Skeletal muscle cell (primary cell): ENCODE measurements around the gene NCAPD2.
"Not testable (repeated sequence)": the region's sequence is repeated elsewhere in the genome, so short reads cannot be mapped to it uniquely, and the experiment has no call there.

Source experiments
- DNase-seq: peaks from one replicate; pipeline ENCODE4 v3.0.0-alpha.2; 2010; ENCODE audit warnings: low read depth
- H3K4me3 ChIP-seq: 2 replicates; pipeline ENCODE4 v1.5.1; 2011; ENCODE audit warnings: low read depth, mild to moderate bottlenecking, control low read depth, low read length, moderate library complexity

The NCAPD2 gene

DNA sequence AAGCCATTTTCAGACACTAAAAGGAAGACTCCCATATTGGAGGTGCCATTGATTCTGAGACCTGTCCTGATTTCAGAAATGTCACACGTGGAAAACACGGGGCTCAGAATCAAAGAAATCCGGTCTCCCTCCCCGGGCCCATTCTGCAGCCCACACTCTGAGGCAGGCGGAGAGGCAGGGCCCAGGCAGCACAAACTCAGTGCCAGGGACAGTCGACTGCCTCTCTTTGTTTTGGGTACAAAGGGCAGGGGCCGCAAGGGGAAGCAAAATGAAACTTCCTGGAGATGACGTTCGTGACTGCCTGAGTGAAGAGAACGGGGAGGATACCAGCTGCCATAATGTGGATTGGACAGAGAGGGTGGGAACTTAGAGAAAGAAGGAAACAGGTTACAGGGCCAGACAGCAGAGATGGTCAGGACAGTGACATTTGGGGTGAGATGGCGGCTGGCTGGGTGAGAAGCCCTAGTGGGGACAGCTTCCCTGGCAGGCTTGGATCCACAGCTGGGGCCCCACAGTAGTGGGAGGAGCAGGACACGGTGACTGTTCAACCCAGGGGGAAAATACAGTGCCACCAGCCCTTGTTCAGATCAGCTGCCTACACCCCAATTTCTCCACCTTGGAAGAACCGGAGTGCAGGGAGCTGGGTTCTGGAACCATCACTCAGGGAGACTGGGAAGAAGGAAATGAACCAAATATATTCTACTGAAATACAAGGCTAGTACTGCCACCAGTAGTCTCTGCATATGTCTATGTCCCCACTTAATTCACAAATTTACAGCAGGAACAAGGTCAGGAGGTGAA is 48.5 kb downstream of the NCAPD2 start:
- no peak for DNase-seq
- no peak overlapping the region for H3K4me3 ChIP-seq

DNA sequence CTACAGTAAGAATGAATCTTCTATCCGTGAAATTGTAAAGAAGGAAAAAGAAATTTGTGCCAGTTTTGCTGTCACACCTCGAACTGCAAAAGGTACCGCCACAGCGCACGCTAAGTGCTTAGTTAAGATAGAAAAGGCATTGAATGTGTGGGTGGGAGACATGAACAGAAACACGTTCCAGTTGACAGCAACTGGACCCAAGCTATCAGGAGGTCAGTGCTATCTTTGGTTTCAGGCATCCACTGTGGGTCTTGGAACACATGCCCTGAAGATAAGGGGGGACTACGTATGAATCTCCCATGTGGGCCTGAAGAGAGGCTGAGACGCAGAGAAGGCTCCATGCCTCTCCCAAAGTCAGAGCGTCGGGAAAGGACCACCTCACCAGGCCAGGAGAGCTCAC is 52.1 kb downstream of the NCAPD2 start:
- no peak overlapping the region for H3K4me3 ChIP-seq
- DNase-seq: no peak

DNA sequence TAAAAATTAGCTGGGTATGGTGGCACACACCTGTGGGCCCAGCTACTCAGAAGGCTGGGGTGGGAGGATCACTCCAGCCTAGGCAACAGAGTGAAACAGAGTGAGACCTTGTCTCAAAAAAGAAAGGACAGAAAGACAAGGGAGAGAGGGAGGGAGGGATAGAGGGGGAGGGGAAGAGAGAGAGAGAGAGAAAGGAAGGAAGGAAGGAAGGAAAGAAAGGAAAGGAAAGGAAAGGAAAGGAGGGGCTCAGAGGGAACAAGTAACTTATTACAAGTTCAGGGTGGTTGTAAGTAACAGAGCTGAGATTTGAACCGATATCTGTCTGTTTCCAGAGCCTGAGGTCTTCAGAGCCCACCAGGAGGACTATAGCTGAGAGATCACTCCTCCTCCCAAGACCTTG is 53.7 kb downstream of the NCAPD2 start:
- H3K4me3 ChIP-seq: peak overlapping the region; percentile 36

DNA sequence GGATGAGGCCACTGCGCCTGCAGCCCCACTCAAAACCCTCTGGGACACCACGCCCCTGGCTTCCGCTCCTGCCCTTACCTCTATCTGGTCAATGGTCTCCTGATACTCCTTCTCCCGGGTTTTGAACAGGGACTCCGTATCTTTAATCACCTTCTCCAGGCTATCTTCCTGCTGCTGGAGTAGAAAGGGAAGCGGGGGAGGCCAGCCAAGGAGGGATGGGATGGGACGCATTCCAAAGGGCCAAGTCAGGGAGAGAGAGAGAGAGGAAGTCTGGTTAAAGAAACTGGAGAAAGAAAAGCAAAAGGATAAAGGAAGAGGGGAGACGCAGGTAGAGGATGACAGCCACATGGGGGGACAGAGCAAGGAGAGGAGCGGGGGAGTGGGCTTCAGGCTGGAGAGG is 54.1 kb downstream of the NCAPD2 start:
- DNase-seq: no peak
- H3K4me3 ChIP-seq: peak overlapping the region; percentile 36

More for the DNA sequence above, 53.7 kb downstream of the NCAPD2 start:
- DNase-seq: no peak

DNA sequence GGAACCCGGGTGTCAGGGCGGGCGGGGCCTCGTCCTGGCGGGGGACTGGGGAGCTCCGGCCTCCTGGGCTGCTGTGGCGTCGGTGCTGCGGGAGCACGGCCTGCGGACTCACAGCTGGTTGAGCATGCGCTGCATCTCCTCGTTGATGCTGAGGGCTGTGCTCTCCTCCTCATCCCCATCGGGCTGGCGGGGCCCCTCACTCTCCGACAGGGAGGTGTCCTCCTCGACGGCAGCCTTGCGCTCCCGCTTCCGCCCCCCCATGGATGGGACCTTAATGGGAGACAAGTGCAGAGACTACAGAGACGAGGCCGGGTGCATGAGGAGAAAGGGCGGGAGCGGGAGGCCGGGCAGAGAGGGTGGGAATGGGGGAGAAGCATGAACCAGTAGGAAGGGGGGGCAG is 54.7 kb downstream of the NCAPD2 start:
- peak overlapping the region; percentile 7 for H3K4me3 ChIP-seq
- no peak for DNase-seq

DNA sequence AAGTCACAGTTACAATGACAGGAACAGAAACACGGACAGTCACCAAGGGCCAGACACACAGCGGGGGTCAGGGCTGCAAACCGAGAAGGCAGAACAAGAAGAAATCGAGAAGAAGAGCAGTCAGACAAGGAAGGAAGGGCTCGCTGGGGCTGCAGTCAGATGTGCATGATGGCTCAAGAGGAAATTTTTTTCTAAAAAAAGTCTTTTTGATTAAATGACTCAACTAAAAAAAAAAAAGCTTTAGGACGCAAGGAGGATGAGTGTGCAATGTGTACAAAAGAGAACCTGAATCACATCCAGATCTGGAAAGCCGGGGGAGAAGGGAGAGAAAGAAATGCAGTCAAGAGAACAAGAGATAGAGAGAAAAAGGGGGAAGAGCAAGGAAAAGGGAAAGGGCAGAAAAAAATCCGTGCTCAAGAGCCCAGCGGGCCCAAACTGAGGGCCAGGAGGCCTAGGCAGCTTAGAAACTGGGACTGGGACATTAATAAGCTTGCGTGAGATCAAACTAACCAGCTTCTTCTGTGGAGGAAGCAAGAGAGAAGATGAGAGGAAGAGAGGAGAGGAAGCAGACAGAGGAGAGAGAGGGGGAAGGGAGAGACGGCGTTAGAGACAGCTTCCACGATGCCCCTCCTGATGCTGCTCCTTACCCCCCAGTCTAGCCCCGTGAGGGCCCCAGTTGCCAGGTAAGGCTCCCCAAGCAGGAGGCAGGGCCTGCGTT is 55.2 kb downstream of the NCAPD2 start:
- no peak for DNase-seq
- peak overlapping the region; percentile 7 for H3K4me3 ChIP-seq

DNA sequence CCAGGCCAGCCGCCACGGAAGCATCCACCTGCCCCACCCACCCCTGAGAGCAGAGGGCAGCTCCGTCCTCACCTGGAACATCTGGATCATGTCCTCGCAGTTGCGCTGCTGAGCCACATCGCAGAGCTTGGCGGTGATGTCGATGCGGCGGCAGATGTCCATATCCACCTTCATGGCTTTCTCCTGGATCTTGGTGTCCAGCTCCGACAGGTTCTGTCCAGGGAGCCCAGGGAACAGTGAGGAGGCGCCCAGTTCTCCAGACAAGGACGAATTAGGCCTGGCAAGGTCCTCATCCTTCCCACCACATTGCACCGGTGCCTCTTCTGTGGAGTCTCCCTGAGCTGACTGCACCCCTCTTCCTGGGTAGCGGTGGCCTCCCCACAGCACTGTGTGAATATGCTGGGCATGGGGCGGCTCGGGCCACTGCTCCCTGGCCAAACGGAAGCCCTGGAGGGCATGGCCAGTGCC is 55.8 kb downstream of the NCAPD2 start:
- H3K4me3 ChIP-seq: no peak overlapping the region
- no peak for DNase-seq

DNA sequence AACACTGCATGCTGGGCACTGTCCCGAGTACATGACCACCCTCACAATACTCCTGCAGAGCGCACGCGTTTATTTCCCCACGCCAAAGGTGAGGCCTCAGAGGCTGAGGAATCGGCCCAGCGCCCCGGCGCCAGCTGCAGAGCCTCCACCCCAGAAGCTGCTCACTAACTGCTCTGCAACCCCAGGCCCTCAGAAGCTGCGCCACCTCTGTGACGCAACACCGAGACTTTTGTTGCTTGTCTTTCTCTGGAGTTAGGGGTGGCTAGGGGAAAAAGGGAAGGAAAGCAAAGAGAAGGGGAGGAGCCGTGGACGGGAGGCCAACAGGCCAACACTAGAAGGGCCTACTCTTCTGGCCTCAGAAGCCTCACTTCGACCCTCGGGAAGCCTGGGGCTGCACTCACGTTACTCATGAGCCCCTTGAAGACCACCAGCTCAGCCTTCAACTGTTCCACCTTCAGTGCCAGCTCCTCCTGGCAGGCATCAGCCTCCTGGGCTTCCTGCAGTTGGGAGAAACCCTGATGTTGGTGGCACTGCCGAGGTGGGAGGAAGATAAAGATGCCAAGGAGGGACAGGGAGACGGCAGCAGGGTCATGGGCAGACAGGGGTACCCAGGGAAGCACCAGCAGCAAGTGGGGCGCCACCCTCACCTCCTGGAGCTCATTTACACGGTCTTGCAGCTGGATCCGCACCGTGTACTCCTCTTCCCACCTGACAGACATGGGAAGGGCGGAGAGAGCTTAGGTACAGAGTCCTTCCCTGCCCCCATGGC is 56.6 kb downstream of the NCAPD2 start:
- no peak for DNase-seq
- H3K4me3 ChIP-seq: no peak overlapping the region

DNA sequence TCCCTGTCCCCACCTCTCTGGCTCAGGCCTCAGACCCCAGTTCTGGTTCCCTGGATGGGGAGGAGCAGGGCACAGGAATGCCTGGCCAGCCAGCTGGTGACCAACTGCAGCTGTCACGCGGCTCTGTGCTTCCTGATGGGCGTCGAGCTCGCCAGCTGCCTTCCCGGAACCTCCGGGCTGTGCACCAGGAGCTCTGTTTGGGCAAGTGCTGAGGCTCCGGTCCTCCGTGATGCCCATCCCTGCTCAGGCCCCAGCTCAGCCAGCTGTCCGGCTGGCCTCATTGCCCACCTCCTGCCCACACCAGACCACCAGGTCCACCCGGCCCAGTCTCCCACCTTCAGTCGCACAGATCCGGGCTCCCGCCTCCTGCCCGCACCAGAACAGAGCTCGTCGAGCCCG is 57.2 kb downstream of the NCAPD2 start:
- H3K4me3 ChIP-seq: no peak overlapping the region

DNA sequence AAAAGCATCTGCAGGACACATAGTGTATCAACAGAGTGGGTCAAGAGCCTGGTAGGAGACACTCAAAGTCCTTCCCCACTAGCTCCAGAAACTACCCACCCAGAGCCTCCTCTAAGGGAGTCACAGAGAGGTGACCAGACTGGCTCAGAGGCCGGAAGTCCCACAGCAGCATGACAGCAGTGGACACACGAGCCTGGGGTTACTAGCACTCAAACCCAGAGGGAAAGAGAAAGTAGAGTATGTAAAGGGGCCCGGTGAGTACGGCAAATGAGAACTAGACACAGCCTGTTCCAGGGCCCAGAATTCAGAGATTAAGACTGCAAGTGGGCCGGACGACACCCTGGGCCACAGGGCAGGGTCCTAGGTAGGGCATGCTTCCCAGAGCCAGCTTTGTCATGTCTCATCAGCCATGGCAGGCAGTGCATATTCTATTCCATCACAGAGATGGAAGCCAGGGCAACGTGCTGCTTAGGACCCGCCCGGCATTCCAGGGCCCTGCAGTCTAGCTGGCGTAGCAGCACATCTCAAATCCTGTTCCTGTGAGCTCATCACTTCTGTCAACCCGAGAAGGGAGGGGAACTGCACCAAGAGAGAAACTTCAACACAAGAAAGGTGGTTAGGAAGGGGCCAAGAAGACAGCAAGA is 57.7 kb downstream of the NCAPD2 start:
- no peak for DNase-seq
- peak overlapping the region; percentile 21 for H3K4me3 ChIP-seq

More for the DNA sequence above, 57.2 kb downstream of the NCAPD2 start:
- no peak for DNase-seq

DNA sequence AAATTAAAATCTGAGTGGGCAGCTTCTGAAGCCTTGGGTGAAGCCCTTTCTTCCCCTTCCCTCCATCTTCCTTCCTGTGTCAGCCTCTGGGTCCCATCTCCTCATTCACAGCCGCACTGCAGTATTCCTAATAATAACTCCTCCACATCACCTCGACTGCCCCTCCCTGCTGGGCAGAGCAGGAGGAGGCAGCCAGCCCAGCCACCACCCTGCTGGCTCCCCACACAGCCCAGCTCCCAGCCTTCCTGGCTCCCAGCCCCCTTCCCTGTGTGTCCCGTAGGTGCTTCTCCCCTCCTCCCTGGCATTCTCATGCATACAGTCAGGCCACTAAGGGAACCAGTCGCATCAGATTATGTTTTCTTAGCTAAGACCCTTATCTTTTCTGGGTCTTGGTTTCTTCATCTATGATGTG is 58.2 kb downstream of the NCAPD2 start:
- H3K4me3 ChIP-seq: peak overlapping the region; percentile 21
- DNase-seq: no peak

DNA sequence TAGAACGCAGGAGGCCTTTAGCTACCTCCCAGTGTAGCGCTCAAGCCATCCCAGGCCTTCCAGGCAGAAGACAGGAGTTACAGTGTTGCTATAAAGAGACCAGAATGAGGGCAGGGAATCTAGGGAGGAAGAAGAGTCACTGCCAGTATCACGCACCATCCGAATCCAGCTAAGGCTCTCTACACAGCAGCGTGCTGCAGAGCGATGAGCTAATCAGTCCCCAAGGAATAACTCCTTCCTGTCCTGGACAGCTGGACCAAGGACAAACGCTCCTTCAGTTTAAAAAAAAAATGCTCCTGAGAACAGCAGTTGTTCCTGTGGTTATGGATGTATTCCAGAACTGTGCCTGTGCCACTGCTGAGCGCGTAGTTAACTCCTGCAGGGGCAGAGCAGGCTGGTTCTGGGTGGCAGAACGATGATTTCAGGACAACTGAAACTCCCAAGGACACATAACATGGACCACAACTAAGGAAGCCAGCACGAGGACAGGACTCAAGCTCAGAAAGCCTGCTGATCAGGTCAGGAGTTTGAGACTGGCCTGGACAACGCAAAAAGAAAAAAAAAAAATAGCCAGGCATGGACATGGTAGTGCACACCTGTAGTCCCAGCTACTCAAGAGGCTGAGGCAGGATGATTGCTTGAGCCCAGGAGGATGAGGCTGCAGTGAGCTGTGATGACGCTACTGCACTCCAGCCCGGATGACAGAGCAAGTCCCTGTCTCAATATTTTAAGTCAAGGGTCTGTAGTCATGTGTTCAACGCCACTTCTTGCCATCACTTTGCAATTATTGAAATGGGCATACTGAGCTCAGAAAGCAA is 59.4 kb downstream of the NCAPD2 start:
- peak overlapping the region; percentile 94 for H3K4me3 ChIP-seq
- DNase-seq: peak; percentile 91

DNA sequence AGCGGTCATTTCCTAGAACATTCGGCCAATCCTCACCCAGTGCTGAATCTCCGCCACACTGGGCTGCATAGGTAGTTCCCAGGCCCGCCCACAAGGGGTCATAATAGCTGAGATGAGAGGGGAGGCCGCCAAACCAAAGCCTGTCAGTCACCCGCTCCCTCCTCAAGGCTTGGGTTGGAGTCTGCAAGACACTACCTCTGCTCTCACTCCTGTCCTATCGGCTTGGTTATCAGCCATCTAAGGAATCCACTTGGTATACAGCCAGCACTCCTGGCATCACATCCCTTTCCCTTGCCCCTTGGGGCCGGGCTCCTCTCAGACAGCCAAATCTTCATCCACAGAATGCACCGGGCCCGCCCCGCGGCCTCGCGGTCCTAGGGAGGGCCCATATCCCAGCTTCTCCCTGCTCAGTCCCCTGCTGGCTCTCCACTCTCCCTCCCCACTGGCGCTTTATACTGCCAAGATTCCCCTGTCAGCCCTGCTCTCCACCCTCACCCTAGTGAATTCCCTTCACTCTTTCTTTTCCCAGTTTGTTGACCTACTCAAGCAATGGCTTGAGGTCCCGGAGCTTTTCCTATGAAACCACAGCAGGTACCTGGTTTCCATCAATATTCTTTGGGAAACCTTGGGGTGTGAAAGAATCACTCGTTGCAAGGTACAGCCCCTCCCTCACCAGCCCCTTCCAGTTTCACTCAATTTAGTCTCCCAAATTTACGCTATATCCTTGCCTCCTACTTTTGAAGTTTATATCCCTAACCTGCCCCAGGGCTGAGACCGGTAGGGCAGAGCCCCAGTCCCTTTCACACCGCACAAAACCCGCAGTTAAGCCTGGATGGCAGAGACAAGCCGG is 60.5 kb downstream of the NCAPD2 start:
- DNase-seq: no peak
- peak overlapping the region; percentile 94 for H3K4me3 ChIP-seq

DNA sequence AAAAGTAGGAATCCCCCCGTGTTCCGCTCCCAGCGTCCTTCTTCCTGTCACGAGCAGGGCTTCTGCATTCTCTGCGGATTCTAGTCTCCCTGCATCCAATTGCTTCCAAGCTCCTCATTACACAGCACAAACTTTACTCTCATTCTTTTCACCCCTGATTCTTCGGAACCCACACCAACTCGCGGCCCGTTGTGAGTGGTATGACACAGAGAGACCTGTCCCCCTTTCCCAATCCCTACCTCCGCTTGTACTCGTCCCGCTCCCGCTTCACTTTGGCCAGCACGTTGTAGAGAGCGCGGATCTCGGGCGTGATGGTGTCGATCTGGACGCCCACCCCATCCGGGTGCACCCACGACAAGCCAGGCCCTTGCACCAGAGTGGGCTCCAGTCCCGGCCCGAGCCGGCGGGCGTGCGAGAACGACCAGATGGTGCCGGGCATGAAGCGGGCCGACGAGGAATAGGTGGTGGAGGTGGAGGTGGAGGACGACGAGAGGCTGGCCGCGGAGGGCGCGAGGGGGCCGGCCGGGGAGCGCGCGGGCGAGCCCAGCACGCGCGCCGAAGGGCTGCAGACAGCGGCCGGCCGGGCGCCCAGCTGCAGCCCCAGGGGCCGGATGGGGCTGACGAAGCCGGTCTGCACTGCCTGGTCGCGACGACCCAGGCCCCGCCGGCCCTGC is 61.3 kb downstream of the NCAPD2 start:
- DNase-seq: no peak
- H3K4me3 ChIP-seq: peak overlapping the region; percentile 94

DNA sequence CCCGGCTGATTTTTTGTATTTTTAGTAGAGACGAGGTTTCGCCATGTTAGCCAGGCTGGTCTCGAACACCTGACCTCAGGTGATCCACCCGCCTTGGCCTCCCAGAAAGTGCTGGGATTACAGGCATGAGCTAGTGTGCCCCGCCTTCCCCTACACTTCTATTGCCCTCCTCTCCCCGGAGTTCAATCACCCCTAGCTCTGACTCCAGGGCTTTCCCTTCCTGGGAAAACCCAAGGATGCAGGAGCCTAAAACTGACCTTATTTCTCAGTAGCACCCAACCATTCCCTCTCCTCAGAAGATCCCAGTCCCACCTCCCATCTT is 62.6 kb downstream of the NCAPD2 start:
- not testable (repeated sequence) for DNase-seq, H3K4me3 ChIP-seq

DNA sequence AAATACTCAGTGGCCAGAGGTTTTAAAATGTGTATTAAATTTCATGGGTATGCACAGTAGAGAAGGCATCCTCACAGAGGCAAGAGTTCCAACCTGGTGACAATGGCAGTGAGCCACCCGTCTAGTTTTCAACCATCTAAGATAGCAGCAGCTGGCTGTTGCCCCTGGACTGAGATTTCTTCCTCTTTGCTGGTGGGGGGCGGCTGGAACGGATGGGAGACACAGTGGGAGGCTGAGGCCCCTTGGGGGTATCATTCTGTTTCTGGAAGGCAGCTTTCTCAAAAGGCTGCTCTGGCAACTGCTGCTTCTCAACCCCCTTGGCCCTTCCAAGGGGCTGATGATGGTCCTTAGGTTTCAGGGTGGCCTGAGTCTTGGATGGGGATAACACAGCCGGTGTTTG is 63.0 kb downstream of the NCAPD2 start:
- no peak for DNase-seq

DNA sequence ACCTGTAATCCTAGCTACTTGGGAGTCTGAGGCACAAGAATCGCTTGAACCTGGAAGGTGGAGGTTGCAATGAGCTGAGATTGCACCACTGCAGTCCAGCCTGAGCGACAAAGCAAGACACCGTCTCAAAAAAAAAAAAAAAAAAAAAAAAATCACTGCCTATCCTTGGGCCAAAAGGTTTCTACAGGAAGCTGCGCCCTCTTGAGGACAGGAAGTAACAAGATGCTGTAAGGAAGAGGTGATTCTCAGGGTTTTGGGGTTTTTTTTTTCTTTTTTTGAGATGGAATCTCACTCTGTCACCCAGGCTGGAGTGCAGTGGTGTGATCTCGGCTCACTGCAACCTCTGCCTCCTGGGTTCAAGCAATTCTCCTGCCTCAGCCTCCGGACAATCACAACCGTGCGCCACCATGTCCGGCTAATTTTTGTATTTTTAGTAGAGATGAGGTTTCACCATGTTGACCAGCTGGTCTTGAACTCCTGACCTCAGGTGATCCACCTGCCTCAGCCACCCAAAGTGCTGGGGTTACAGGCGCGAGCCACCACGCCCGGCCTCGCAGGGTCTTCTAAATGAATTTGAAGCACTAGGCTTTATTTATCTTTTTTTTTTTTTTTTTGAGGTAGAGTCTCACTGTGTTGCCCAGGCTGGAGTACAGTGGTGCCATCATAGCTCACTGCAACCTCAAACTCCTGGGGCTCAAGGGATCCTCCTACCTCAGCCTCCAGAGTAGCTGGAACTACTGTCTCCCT is 64.3 kb downstream of the NCAPD2 start:
- H3K4me3 ChIP-seq, DNase-seq: not testable (repeated sequence)

More for the DNA sequence above, 63.0 kb downstream of the NCAPD2 start:
- no peak overlapping the region for H3K4me3 ChIP-seq
